ENCODE results near the gene RAB3D.

GRCh38 chr19:11364296-11364904, 24.9 kb upstream of the RAB3D start:
- TF ChIP-seq YY1 (IDR thresholded peaks at IDR 0.05; ENCODE audit: insufficient read depth, insufficient read length) (no peak), SUZ12 (IDR thresholded peaks at IDR 0.05; ENCODE audit: extremely low read depth, insufficient read depth, insufficient read length) (no peak), ZNF274 (IDR thresholded peaks at IDR 0.05; ENCODE audit: low read depth, low read length) (no peak)

Data from NT2/D1 (cell line).